Right kidney (tissue), 1 donor: ENCODE data around the gene EIPR1.
"Not testable (repeated sequence)": the region's sequence is repeated elsewhere in the genome, so short reads cannot be mapped to it uniquely, and the experiment has no call there.

Experiments
- DNase-seq: peaks from one replicate; pipeline ENCODE4 v3.0.0-alpha.2; 2016

Gene EIPR1

GRCh38 chr2:3192920-3193319, 184.7 kb downstream of the EIPR1 start:
- DNase-seq = no peak

DNA sequence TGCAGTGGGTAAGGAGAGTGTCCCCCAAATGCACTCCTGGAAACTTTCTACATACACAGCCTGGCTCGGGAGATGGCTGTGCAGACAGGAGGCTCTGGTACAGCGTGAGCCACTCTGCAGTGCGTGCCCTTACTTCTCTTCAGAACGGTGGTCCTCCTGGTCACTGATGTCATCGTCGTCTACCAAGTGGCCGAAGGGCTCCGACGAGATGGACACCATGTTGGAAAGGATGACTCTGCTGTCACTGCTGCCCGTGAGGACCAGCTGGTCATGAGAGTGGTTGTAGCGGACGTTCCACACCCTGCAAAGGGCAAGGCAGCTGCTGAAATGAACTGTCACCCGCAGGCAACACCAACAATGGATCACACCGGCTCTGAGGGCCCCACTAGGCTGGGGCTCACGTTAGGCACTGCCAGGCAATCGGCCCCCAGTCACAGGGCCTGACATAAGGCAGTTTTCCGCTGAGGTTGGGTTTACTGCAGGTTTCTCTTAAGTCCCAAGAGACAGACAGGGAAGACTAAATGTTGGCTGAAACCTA, 185.3 kb downstream of the EIPR1 start:
- DNase-seq = no peak

DNA sequence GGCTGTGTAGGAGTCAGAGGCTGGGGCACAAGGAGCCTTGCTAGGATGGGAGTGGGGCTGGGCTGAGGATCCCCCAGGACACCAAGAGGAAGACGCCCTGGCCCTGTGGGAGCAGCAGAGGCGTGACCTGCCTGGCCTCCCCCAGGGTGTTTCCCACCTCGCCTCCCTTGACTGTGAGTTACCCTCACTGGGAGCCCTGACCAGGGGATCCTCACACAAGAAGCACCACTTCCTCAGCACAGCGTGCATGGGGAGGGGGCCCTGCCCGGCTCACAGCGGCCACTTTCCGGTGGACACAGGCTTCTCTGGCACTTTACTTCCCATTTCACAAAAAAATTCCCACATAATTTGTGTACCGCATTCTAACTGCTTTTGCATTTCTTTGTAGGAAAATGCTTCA, 187.7 kb downstream of the EIPR1 start:
- no peak for DNase-seq

- no peak for DNase-seq
Observed at GRCh38 chr2:3189076-3189591, 188.5 kb downstream of the EIPR1 start.

DNA sequence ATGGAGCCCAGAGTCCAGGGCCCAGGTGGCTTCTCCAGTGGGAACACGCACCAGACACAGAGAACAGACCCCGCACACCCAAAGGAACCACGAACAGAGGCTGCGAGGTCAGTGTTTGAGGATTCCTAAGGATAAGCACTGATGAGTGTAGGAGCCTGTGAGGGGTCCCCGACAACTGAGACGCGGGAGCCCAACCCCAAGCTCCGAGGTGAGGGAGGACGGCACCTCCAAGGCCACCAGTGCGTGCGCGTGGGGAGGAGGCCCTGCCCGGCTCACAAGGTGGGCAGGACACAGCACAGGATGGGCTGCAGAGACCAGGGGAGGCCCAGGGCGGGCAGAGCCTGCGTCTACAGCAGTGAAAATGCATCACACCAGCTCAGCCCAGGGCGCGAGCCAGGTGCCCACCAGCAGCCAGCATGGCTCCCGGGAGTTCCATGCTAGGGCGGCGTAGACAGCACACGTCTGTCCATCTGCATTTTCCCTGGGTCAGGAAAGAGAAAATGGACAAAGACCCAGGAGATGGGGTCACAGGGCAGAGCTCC, 189.1 kb downstream of the EIPR1 start:
- DNase-seq = no peak

GRCh38 chr2:3187467-3187866, 190.2 kb downstream of the EIPR1 start:
- no peak for DNase-seq

GRCh38 chr2:3186766-3187165, 190.9 kb downstream of the EIPR1 start:
- DNase-seq = no peak

DNA sequence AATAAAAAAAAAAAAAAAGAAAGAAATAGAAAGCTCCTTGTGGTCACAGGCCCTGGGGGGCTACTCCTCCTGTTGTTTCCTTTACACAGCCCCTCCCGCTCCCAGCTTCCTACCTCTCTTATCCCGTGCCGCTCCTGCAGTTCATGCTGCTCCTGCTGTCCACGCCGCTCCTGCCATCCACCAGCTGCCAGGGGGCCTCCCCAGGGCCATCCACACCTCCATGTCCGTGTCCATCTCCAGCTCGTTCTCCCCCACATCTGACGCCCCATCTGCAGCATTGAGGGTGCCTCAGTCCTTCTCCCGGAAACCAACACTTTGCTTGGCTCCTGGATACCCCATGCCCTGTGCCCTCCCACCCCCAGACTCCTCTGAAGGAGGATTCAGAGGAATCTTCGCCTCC, 191.7 kb downstream of the EIPR1 start:
- no peak for DNase-seq

GRCh38 chr2:3185256-3185655, 192.4 kb downstream of the EIPR1 start:
- DNase-seq = no peak

DNA sequence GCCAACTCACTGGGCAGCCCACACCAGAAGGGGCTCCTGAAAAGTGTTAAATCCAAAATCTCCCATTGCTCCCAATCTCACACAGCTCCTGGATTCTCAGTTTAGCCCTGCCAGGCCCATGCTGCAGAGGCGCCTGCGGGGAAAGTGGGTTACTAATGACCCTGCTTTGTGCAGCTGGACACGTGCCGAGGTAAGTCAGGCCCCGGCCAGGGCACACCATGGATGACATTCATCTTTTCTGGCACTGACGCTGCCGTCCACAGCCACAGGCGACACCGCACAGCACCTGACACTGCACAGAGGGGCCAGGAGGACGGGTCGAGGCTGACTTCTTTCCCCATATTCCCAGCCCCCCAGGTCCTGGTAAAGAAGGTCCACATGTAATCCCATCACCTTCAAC, 193.5 kb downstream of the EIPR1 start:
- no peak for DNase-seq

GRCh38 chr2:3183766-3184165, 193.9 kb downstream of the EIPR1 start:
- DNase-seq = no peak

DNA sequence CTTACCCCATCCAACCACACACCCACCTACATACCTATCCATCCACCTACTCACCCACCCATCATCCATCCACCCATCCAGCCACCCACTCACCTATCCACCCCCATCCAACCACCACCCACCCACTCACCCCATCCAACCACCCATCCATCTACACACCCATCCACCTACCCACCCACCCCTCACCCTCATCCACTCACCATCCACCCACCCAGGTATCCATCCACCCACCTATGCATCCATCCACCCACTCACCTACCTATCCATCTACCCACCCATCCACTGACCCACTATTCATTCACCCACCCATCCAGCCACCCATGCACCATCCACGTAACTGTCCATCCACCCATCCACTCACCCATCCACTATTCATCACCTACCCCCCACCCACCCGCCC, 194.8 kb downstream of the EIPR1 start:
- DNase-seq = no peak

- no peak for DNase-seq
Observed at GRCh38 chr2:3181416-3182010, 196.1 kb downstream of the EIPR1 start.

DNA sequence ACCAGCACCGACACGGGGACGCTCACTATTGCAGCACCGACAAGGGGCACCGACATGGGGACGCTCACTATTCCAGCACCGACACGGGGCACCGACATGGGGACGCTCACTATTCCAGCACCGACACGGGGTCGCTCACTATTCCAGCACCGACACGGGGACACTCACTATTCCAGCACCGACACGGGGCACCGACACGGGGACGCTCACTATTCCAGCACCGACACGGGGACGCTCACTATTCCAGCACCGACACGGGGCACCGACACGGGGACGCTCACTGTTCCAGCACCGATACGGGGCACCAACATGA, 196.8 kb downstream of the EIPR1 start:
- not testable (repeated sequence) for DNase-seq

GRCh38 chr2:3180082-3180908, 197.3 kb downstream of the EIPR1 start:
- DNase-seq = no peak

GRCh38 chr2:3179626-3180025, 198.0 kb downstream of the EIPR1 start:
- no peak for DNase-seq

DNA sequence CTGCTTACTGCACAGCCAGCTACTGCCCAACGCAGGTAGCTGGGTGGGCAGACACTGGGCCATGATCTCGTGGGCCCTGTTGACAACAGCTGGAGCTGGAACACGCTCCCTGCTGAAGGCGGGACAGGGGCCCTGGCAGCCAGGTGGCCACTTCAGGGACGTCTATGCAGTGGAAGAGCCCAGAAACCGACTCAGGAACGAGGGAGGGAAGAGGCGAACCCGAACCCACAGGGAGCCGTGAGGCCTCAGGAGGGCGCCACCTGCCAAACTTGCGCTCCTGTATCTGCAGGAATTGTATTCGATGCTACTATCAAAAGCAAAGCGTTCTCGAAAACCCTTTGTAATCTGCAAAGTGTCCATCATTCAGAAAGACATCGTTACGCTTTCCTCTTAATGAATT, 198.4 kb downstream of the EIPR1 start:
- DNase-seq = no peak

DNA sequence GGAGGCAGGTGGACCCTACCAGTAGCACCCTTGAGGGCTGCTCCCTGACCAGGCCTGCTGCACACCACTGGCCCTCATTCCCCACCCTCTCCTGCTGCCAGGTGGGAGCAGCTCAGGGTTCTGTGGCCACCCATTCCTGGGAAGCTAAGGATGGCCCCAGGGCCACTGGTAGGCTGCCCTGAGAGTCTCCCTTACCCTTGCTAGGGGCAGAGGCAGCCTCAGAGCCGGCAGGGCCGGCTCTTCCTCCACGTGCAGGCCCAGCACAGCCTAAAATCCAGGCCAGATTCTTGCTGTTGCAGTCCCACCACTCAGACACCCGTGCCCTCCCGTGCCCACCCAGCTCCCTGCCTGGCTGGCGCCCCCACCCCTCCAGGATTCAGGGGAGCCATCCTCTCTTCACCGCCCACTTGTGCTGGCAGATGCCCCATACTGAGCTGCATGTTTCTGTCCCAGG, 199.0 kb downstream of the EIPR1 start:
- DNase-seq = no peak

- no peak for DNase-seq
Observed at GRCh38 chr2:3177891-3178577, 199.6 kb downstream of the EIPR1 start.

GRCh38 chr2:3176869-3177255, 200.8 kb downstream of the EIPR1 start:
- no peak for DNase-seq

GRCh38 chr2:3176071-3176868, 201.3 kb downstream of the EIPR1 start:
- DNase-seq = no peak

GRCh38 chr2:3175568-3175955, 202.1 kb downstream of the EIPR1 start:
- DNase-seq = no peak
